ENCODE results near the gene TMPRSS11B. TPM values are rescaled to one million over a fixed set of nuclear protein-coding genes. Genes with fewer than 3 reads are reported as not detected.

The TMPRSS11B gene
- total RNA-seq, 1 experiment from 2014 or later = not detected

- ATAC-seq = no peak
- no peaks in the 10 kb centered on the region for H3K9me2 ChIP-seq (ENCODE audit: insufficient read depth)
- H3K4me2 ChIP-seq (ENCODE audit: low read length) = no peak overlapping the region
- ChIA-PET POLR2A (no interaction called here), RAD21 (ENCODE audit: low non-redundant PET in 1 of 2, low total read pairs in 2 of 2, uncharacterized antibody in 2 of 2, unreplicated experiment in 2 of 2) (no interaction called here), CTCF (interaction anchor here (2.0 kb wide), 1 partner anchor 103 kb away, joined by 24 read pairs; no protein-coding TSS in a partner anchor)
- DNase-seq (ENCODE audit: low read depth, low spot score) = no peak
- no peaks in the 10 kb centered on the region for H4K20me1 ChIP-seq (ENCODE audit: insufficient read depth)
- no peak overlapping the region for H3K27ac ChIP-seq (ENCODE audit: low read depth, low read length)
- TF ChIP-seq POLR2AphosphoS5 (IDR thresholded peaks at IDR 0.05; ENCODE audit: low read depth, low read length) (no peak), EZH2 (IDR thresholded peaks at IDR 0.05) (no peak), RAD21 (IDR thresholded peaks at IDR 0.05; ENCODE audit: low read depth) (no peak), EGR1 (IDR thresholded peaks at IDR 0.05; ENCODE audit: low read depth) (no peak), CBX3 (IDR thresholded peaks at IDR 0.05; ENCODE audit: low read depth) (no peak), ATF3 (IDR thresholded peaks at IDR 0.05) (no peak), TCF7L2 (IDR thresholded peaks at IDR 0.05; ENCODE audit: borderline replicate concordance, extremely low read depth, insufficient read depth, insufficient read length) (no peak), ZFX (IDR thresholded peaks at IDR 0.05) (no peak), YY1 (IDR thresholded peaks at IDR 0.05; ENCODE audit: extremely low read depth, insufficient replicate concordance, low read depth, low read length) (no peak)
- no peak overlapping the region for H2AFZ ChIP-seq (ENCODE audit: low read depth, low read length, poor library complexity, severe bottlenecking)
- H3K27me3 ChIP-seq (ENCODE audit: insufficient read depth, low read length) = no peaks in the 10 kb centered on the region
- H3K4me3 ChIP-seq (replicated peaks in 1 of 2; ENCODE audit: low read depth in 1 of 2, low read length in 2 of 2) = no peak overlapping the region
- no peaks in the 10 kb centered on the region for H3K9me3 ChIP-seq (ENCODE audit: control insufficient read depth in 1 of 2, insufficient read depth in 1 of 2, low read depth in 1 of 2, low read length in 2 of 2)
- H3K79me2 ChIP-seq (ENCODE audit: insufficient read depth, low read length) = no peaks in the 10 kb centered on the region
- no peaks in the 10 kb centered on the region for H3K36me3 ChIP-seq (ENCODE audit: control insufficient read depth in 1 of 2, insufficient read depth in 2 of 2, low read length in 2 of 2)
- no TSS peak for BruUV-seq (replicated peaks)
- intact Hi-C loops (cut with micrococcal nuclease) = loop anchor here (2.0 to 10.0 kb wide), 4 partner anchors 104 to 1344 kb away; no protein-coding TSS in a partner anchor
- no peaks in the 10 kb centered on the region for H3K4me1 ChIP-seq (ENCODE audit: control insufficient read depth in 1 of 2, insufficient read depth in 2 of 2, low read length in 2 of 2)
- H3K9ac ChIP-seq (ENCODE audit: low read length) = no peak overlapping the region
Measured at GRCh38 chr4:68272860-68273259, 27.4 kb upstream of the TMPRSS11B start.

- Histone ChIP-seq H3K4me1 (ENCODE audit: control insufficient read depth in 1 of 2, insufficient read depth in 2 of 2, low read length in 2 of 2) (no peaks in the 10 kb centered on the region), H3K9ac (ENCODE audit: low read length) (no peak overlapping the region), H3K4me2 (ENCODE audit: low read length) (no peak overlapping the region), H3K27me3 (ENCODE audit: insufficient read depth, low read length) (no peaks in the 10 kb centered on the region), H3K4me3 (replicated peaks in 1 of 2; ENCODE audit: low read depth in 1 of 2, low read length in 2 of 2) (no peak overlapping the region), H4K20me1 (ENCODE audit: insufficient read depth) (no peaks in the 10 kb centered on the region), H3K79me2 (ENCODE audit: insufficient read depth, low read length) (no peaks in the 10 kb centered on the region), H3K27ac (ENCODE audit: low read depth, low read length) (no peak overlapping the region), H3K9me3 (ENCODE audit: control insufficient read depth in 1 of 2, insufficient read depth in 1 of 2, low read depth in 1 of 2, low read length in 2 of 2) (no peaks in the 10 kb centered on the region), H3K36me3 (ENCODE audit: control insufficient read depth in 1 of 2, insufficient read depth in 2 of 2, low read length in 2 of 2) (no peaks in the 10 kb centered on the region), H3K9me2 (ENCODE audit: insufficient read depth) (no peaks in the 10 kb centered on the region), H2AFZ (ENCODE audit: low read depth, low read length, poor library complexity, severe bottlenecking) (no peak overlapping the region)
- ChIA-PET POLR2A (interaction anchor here (0.9 kb wide), 1 partner anchor 103 kb away, joined by 3 read pairs; no protein-coding TSS in a partner anchor), RAD21 (ENCODE audit: low non-redundant PET in 1 of 2, low total read pairs in 2 of 2, uncharacterized antibody in 2 of 2, unreplicated experiment in 2 of 2) (interaction anchor here (1.2 kb wide), 2 partner anchors 103 to 104 kb away, joined by 4 to 6 read pairs; no protein-coding TSS in a partner anchor), CTCF (interaction anchor here (0.7 to 2.0 kb wide), 6 partner anchors 13 to 104 kb away, joined by 3 to 24 read pairs (median 3); no protein-coding TSS in a partner anchor)
- intact Hi-C loops (cut with micrococcal nuclease) = loop anchor here (2.0 to 10.0 kb wide), 4 partner anchors 104 to 1345 kb away; no protein-coding TSS in a partner anchor
- no TSS peak for BruUV-seq (replicated peaks)
- ATAC-seq (no peak), DNase-seq (ENCODE audit: low read depth, low spot score) (no peak)
- TF ChIP-seq TCF7L2 (IDR thresholded peaks at IDR 0.05; ENCODE audit: borderline replicate concordance, extremely low read depth, insufficient read depth, insufficient read length) (no peak), EZH2 (IDR thresholded peaks at IDR 0.05) (no peak), SP1 (IDR thresholded peaks at IDR 0.05; ENCODE audit: low read depth) (no peak), POLR2A (IDR thresholded peaks at IDR 0.05; ENCODE audit: borderline replicate concordance, extremely low read depth, insufficient read depth, insufficient read length) (no peak), REST (IDR thresholded peaks at IDR 0.05; ENCODE audit: low read depth) (no peak), YY1 (IDR thresholded peaks at IDR 0.05; ENCODE audit: extremely low read depth, insufficient replicate concordance, low read depth, low read length) (no peak), ZBTB33 (IDR thresholded peaks at IDR 0.05; ENCODE audit: extremely low read depth, insufficient replicate concordance, low read length) (no peak), EGR1 (IDR thresholded peaks at IDR 0.05; ENCODE audit: low read depth) (no peak), CEBPB (IDR thresholded peaks at IDR 0.05; ENCODE audit: low read depth) (no peak), ZFX (IDR thresholded peaks at IDR 0.05) (no peak)
Measured at GRCh38 chr4:68272380-68272779, 26.9 kb upstream of the TMPRSS11B start.
